Stimulated activated CD8-positive, alpha-beta memory T cell treated with anti-CD3 and anti-CD28 coated beads, Interleukin-7, amount 100 ng/mL, for 1 hour (primary cell): ENCODE results near the gene MBD3L2B.

Experiments used
- DNase-seq, 2 donors: peaks; one replicate each; pipeline ENCODE4 v3.0.0-alpha.2; 2020; ENCODE audit warnings: low read depth in 2 of 2

The MBD3L2B gene

DNA sequence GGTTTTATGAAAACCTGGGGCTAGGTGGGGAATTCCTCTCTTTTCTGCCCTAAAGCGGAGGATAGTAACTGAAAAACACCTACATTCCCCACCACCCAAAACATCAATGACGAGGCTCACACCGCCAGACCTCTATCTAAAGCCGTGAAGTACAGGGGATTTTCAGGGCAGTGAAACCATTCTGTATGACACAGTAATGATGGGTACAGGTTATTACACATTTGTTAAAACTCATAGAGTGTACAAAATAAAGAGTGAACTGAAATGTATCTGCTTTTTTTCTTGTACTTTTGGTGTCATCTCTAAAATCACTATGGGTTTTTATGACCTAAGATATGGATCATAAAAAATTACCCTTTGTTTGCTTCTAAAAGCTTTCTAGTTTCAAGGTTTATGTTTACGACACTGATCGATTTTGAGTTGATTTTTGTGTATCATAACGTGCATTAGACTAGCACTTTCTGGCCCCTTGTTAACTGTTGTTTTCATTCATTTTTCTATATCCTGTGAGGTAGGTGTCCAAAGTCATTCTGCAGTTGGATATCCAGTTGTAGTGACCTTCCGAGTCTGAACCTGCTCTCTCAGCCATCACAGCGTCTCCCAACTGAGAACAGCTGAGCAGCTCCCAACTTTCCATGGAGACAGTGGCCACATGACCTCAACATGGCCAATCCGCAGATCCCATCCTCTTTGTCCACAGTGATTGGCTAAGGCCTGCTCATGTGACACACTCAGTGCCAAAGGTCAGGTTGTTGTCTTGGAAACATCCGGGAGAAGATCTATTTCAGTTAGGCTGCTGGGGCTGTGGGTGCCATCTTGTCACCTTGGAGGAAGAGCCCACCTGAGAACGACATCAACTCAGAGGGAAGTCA, 10.3 kb downstream of the MBD3L2B start:
- no peak for DNase-seq

DNA sequence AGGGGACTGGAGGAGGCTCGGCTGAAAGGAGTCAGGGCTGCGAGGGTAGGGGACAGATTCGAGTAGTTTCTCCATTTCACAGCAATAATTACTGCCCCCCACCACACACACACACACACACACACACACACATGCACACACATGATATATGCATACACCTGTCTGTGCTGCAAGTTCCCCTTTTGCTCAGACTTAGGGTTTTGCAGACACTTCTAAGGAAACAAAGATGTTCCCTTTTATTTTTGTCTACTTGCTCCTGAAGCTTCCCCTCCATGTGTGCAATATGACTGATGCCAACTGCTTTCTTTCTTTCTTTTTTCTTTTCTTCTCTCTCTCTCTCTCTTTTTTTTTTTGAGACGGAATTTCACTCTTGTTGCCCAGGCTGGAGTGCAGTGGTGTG, 13.4 kb downstream of the MBD3L2B start:
- no peak for DNase-seq

- DNase-seq = no peak
Observed at GRCh38 chr19:7006135-7006704, 15.0 kb downstream of the MBD3L2B start.

GRCh38 chr19:7004313-7004931, 16.8 kb downstream of the MBD3L2B start:
- no peak for DNase-seq

- DNase-seq = no peak
Observed at GRCh38 chr19:7000816-7001215, 20.4 kb downstream of the MBD3L2B start.

DNA sequence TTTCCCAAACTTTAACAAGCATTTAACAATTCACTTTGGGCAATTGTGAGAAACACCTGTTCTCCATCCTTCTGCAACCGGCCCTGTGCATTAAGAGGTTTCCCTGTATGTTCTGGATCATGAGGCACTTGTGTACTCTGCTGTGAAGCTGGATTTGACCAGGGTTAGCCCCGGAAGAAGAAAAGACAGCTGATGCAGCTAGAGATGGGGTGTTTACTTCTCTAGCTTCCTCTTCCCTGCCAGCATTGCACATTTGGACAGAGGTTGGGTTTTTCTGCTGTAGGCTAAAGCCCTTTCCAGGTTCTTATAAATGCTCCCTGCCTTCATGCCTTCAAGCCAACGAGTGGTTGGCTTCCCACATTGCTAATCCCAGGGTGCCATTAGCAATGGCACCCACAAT, 20.9 kb downstream of the MBD3L2B start:
- DNase-seq = no peak

GRCh38 chr19:6999933-7000332, 21.3 kb downstream of the MBD3L2B start:
- DNase-seq = no peak

DNA sequence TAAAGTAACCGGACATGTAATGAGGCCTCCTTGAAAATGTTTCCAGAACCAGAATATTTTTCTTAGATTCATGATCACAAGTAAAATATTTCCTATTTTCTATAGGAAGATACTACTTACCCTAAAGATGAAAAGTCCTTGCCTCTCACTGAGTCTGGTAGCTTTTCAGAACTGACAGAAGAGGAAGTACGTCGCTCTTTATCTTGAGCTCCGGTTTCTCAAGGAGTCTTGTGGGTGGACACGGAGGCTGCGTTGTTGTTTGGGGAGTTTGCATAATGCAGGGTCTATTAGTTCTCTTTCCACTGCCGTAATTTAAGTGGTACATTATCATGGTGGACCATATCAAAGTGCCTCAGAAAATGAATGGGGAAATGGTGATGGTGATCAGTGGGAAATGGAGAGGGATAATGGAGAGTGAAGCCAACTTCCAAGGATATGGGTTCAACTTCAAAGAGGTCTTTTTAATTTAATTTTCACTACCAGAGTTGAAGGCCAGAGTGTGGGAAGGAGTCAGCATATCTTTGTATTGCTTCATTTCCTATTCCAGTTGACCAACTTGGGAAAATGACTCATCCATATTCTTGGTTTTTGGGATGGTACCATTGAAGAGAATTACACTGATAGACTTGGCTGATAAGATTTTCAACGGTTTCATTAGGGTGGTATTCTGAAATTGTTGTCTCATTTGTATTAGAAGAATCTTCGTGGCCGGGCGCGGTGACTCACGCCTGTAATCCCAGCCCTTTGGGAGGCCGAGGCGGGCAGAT, 23.4 kb downstream of the MBD3L2B start:
- no peak for DNase-seq

DNA sequence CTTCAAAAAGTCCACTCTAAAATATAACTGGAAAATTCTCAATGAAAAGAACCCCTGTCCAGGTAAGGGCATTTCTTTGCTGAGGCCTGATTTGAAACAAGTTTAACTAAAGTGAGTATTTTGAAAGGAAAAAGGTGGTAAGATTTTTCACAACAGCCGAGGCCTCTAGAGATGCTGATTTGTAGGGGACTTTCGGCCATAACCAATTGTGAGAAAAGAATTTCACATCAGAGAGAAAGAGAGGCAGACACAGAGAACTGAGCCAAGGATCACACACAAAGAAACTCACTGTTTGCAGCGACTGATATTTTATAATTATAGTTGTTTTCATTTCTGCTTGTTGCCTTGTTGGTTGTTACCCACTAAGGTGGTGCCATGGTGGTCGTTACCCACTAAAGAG, 24.4 kb downstream of the MBD3L2B start:
- no peak for DNase-seq

DNA sequence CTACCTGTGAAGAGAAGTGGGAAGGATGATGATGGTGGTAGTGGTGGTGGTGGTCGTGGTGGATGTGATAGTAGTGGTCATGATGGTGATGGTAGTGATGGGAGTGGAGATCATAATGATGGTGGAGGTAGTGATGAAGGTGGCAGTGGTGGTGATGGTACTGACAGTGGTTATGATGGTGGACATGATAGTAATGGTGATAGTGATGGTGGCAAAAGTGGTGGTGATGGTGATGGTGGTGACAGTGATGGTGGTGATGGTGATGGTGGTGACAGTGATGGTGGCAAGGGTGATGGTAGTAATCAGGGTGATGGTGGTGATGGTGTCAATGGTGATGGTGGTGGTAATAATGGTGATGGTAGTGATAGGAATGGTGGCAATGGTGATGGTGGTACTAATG, 26.2 kb downstream of the MBD3L2B start:
- DNase-seq = no peak

- no peak for DNase-seq
Observed at GRCh38 chr19:6988257-6988656, 33.0 kb downstream of the MBD3L2B start.

- DNase-seq = no peak
Observed at GRCh38 chr19:6987850-6988249, 33.4 kb downstream of the MBD3L2B start.

DNA sequence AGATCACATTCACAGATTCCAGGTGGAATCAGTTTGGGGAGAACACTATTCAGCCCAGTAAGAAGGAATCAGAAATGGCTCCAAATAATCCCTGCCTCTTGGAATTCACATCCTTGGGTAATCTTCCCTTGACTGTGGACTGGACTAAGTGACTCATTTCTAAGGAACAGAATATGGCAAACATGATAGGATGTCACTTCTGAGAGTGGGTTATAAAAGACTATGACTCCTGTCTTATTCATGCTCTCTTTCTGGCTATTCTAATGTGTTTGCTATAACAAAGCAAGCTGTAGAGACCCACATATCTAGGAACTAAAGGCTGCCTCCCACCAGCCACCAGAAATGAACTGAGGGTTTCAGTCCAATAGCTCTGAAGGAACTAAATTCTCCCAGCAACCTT, 37.8 kb downstream of the MBD3L2B start:
- no peak for DNase-seq

- no peak for DNase-seq
Observed at GRCh38 chr19:6979399-6979798, 41.8 kb downstream of the MBD3L2B start.

GRCh38 chr19:6976197-6976596, 45.0 kb downstream of the MBD3L2B start:
- DNase-seq = no peak

- no peak for DNase-seq
Observed at GRCh38 chr19:6971366-6971765, 49.9 kb downstream of the MBD3L2B start.

- DNase-seq = no peak
Observed at GRCh38 chr19:6970443-6970842, 50.8 kb downstream of the MBD3L2B start.

DNA sequence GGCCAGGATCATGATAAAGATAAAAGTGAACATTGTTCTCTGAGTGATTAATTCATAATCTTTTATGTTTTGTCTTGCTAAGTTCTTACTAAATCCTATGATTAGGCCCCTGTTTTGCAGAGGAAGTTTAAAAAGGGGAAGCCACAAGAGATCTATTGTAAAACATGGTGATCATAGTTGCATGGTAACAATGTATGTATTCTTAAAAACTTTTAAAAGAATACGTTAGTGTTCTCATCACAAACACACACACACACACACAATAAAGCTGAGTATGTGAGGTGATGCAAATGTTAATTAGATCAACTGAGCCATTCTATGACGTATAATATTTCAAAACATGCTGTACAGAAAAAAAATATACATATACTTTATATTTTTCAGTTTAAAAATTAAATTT, 51.2 kb downstream of the MBD3L2B start:
- DNase-seq = no peak

DNA sequence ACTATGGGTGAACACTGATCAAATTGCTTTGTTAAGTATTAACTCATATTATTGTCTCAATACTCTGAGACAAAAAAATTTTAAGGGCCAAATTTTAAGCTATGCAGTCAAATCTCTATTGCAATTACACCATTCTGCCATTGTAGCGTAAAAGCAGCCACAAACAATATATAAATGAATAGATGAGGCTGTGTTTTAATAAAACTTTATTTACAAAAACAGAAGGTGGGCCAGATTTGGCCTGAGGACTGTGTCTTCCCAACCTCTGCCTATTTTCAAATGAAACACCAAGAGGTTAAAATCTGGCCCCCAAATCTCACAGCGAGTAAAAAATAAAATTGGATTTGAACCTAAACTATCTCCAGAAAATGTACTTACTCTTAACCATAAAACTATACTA, 51.7 kb downstream of the MBD3L2B start:
- DNase-seq = no peak
